ENCODE data around the gene PTPRZ1.

PTPRZ1 gene

GRCh38 chr7:121872831-121873288 lies at the start of gene PTPRZ1:
Gene PTPRZ1, plus strand, starts transcription at chr7:121873161. Its CDS starts 339 bp downstream, at chr7:121873500.
- no peak for DNase-seq (ENCODE audit: low read depth, low spot score)

GRCh38 chr7:121824276-121824675 lies 48.7 kb upstream of the PTPRZ1 start:
- DNase-seq (ENCODE audit: low read depth, low spot score): no peak

DNA sequence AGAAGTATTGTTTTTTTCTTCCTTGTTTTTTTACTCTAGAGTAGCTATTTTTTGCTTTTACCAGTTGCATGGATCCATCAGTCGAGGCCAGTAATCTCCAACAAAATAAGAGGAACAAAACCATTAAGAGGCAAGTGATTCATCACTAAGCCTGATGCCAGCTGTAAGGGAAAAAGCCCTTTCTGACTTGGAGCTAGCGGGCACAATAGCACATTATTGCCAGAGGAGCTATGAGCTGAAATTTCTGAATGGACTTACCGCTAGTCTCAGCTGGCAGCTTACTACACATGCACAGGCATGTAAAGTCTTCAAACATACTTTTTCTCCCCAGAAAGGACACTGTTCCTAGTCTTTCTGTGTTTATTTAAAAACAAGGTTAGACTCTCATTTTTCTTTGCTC lies 41.6 kb upstream of the PTPRZ1 start:
- no peak for DNase-seq (ENCODE audit: low read depth, low spot score)

- DNase-seq (ENCODE audit: low read depth, low spot score): no peak
These were observed 41.2 kb upstream of the PTPRZ1 start for GRCh38 chr7:121831801-121832200.

- no peak for DNase-seq (ENCODE audit: low read depth, low spot score)
These were observed 40.6 kb upstream of the PTPRZ1 start for GRCh38 chr7:121832347-121832746.

GRCh38 chr7:121833991-121834390 lies 39.0 kb upstream of the PTPRZ1 start:
- no peak for DNase-seq (ENCODE audit: low read depth, low spot score)

DNA sequence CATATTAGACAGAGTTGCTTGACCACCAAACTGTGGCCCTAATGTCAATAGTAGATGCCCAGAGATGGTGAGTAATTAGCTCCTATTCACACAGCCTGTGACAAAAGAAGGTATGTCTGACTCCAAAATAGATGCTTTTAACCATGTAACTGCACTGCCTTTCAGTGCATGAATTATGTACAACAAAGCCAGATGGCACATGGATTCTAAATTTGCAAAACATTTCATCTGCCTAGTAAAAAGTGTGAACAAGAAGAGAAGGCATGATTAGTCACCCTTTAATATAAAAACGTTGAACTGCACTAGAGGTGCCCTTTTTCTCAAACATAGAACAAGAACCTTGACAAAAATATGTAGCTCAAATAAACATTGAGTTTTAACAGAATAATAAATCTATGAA lies 35.5 kb upstream of the PTPRZ1 start:
- no peak for DNase-seq (ENCODE audit: low read depth, low spot score)

DNA sequence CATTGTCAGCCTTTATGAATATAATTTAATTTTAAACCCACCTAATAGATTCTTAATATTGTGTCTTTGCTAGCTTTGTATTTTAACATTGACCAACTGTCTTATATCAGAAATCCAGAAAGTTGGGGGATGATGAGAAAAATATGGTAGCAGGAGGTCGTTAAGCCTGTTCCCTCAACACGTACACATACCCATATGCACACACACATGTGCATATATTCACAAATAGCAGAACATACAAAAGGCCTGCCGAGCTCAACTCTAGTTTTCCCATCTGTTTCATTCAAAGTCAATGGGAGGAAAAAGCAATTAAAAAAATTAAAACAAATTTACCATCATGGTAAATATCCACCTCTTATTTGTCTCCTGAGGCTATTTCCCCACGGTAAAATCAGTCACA lies 25.9 kb upstream of the PTPRZ1 start:
- no peak for DNase-seq (ENCODE audit: low read depth, low spot score)

GRCh38 chr7:121853307-121853706 lies 19.7 kb upstream of the PTPRZ1 start:
- DNase-seq (ENCODE audit: low read depth, low spot score): no peak

GRCh38 chr7:121860953-121861352 lies 12.0 kb upstream of the PTPRZ1 start:
- no peak for DNase-seq (ENCODE audit: low read depth, low spot score)

DNA sequence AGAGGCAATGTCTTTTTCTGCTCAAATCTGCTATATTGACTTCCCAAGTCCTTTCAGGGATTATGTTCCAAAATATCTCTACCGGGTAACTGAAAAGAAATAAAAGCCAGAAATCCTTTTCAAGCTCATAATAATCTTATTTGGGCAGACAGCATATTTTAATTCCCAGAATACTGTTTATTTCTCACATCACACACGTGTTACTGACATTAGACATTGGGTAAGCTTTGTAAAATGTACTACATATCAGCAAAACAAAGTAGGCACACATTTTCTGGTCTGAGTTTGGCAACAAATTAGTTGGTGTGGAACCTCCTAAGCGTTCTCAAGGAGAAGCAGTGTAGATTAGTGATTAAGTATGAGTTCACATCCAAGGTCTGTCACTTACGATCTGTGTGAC lies 10.4 kb upstream of the PTPRZ1 start:
- DNase-seq (ENCODE audit: low read depth, low spot score): no peak

GRCh38 chr7:121871188-121871587 lies 1.8 kb upstream of the PTPRZ1 start:
- DNase-seq (ENCODE audit: low read depth, low spot score): no peak

GRCh38 chr7:121873289-121874194 lies 581 bp downstream of the PTPRZ1 start:
- no peak for DNase-seq (ENCODE audit: low read depth, low spot score)

DNA sequence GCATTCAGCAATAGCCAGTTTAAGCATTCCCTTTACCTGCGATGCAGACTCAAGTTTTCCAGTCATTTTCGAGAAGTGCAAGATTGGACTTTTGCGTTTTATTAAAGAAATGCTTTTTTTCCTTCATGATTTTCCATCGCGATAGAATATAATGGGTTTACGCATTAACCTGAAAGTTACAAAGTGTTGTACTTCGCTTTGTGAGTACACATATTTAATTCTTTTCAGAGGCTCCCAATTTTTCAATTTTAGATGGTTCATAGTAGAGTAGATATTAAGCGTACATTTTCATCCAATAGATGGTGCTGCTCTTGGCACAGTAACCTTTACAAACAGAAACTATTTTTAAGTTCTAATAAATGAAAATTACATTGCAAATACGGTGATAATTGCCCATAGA lies 1.3 kb downstream of the PTPRZ1 start:
- no peak for DNase-seq (ENCODE audit: low read depth, low spot score)

DNA sequence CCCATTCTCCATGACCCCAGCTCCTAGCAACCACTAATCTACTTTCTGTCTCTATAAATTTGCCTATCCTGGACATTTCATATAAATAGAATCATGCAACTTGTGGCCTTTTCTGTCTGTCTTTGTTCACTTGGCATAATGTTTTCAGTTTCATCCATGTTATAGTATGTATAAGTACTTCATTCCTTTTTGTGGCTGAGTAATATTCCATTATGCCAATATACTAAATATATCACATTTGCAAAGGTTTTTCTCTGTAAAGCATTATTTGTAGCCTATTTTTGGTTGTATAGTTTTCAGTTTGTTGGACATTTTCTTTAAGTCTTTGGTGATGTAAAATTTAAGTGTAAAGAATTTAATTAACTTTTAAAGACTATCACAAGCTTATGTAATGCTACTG lies 2.2 kb downstream of the PTPRZ1 start:
- DNase-seq (ENCODE audit: low read depth, low spot score): no peak

DNA sequence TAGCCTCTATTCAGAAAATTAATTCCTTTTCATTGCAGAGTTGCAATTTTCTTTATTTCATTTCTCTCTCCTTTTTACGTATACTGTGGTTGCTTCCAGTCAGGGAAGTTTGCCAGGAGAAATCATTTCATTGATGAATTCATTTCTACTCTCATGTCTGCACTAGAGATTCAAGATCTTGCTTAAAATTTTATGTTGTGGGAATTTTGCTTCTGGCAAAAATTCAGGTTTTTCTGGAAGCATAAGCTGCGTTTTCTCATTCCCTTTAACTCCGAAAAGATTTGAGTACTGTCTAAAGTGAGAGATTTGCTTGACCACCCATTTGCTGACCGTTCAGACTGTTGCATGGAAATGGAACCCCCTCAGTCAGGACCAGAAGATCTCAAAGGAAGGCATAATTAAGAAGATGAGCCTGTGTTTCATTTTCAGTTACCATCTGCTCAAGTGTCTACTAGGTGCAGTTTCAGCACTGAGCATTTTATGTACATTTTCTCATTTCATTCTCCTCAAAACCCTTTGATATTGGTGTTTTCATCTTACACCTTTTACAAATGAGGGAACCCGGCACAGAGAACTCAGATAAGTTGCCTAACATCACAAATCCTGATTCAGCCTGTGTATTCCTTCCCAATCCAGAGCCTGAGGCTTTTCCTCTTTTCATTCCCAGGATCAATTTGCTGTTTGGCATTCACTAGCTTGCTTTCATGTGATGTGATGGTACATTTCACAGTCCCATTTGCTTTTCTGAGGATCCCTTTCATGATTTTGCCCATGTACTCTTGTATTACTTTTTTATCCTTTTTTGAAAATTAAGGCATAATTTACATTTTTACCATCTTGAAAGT lies 3.9 kb downstream of the PTPRZ1 start:
- DNase-seq (ENCODE audit: low read depth, low spot score): no peak

- DNase-seq (ENCODE audit: low read depth, low spot score): no peak
These were observed 6.0 kb downstream of the PTPRZ1 start for GRCh38 chr7:121878918-121879464.

GRCh38 chr7:121879544-121879943 lies 6.6 kb downstream of the PTPRZ1 start:
- DNase-seq (ENCODE audit: low read depth, low spot score): no peak

- DNase-seq (ENCODE audit: low read depth, low spot score): no peak
These were observed 9.8 kb downstream of the PTPRZ1 start for GRCh38 chr7:121882731-121883130.

DNA sequence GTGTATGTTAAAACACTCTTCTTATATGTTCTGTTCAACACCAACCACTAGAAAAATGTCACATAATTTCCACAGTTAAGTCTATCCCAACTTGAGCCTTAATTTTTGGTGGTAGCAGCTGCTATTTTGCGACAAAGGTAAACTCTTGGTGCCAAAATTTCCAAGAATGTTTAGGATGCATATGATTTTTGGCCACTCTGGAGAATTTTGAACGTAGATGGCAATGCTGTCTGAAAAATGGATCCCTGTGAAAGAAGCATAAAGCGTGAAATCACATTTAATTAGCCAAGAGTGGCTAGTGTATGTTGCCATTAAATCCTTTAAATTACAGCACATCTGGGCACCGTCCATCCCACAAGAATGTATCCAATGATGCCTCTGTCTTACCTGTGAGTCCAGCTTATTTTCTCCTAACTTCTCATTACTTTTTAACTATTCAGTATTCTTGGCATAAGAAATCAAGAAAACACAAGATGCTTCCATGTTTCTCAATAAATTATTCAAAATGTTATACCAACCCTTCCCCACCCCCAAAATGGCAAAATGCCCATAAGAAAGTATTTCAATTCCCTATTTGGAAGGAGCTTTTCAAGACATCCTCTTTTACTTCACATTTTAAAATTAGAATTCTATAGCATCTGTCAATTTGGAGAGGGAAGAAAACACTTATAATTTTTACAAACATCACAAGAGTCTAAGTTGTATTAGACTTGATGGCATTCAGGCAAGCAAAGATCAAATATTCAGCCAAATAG lies 12.4 kb downstream of the PTPRZ1 start:
- DNase-seq (ENCODE audit: low read depth, low spot score): no peak

DNA sequence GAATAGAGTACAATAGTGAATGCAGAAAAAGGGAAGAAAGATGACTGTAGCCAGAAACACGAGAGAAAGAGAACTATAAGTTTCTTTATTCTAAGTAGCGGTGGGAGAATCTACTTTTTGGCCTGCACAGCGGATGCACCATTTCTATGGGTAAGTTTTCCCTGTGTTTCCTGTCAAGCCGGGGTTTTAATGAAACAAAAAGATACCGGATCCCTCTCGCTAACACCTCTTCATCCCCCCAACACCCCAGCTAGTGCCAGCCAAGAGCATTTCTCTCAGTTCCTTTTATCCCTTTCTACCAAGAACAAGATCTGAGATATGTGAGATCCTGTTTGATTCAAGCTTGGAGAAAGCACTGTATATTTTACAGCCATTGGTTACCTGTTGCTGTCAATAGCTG lies 14.7 kb downstream of the PTPRZ1 start:
- no peak for DNase-seq (ENCODE audit: low read depth, low spot score)

GRCh38 chr7:121890833-121891232 lies 17.9 kb downstream of the PTPRZ1 start:
- DNase-seq (ENCODE audit: low read depth, low spot score): no peak
